SK-MEL-5 (cell line): ENCODE results near the gene SMIM12. TPM values are rescaled to one million over a fixed set of nuclear protein-coding genes. Genes with fewer than 3 reads are reported as not detected.

Source experiments
- DNase-seq: peaks from one replicate; pipeline ENCODE4 v3.0.0-alpha.2; 2016; ENCODE audit warnings: low read depth, low spot score
- in situ Hi-C: cut with HindIII; loops from 2 replicates; pipeline ENCODE4 v1.10.0; 2016; ENCODE audit warnings: low sequenced_read_pairs, high pct_unique_total_duplicates, low pct_unique_long_range_greater_than_20kb
- total RNA-seq: library from RNA; depleted of rRNA; stranded (reverse); fragments of >200 nt; shearing (Covaris generic); gene quantifications from 2 replicates; pipeline ENCODE4 v1.2.3, GENCODE V29; 2014

The SMIM12 gene
- total RNA-seq, 1 experiment from 2014 or later = 40.7 TPM

GRCh38 chr1:34884536-34884935 is 25.0 kb upstream of the SMIM12 start:
- DNase-seq = no peak
- in situ Hi-C loops = no loop called here

GRCh38 chr1:34879230-34879629 is 19.7 kb upstream of the SMIM12 start:
- in situ Hi-C loops = no loop called here
- no peak for DNase-seq

- in situ Hi-C loops = no loop called here
- no peak for DNase-seq
Measured at GRCh38 chr1:34876406-34876805, 16.9 kb upstream of the SMIM12 start.

- in situ Hi-C loops = no loop called here
- DNase-seq = no peak
Measured at GRCh38 chr1:34874296-34874952, 14.9 kb upstream of the SMIM12 start.

GRCh38 chr1:34872133-34872503 is 12.6 kb upstream of the SMIM12 start:
- DNase-seq = no peak
- in situ Hi-C loops = no loop called here

GRCh38 chr1:34871443-34872132 is 12.0 kb upstream of the SMIM12 start:
- in situ Hi-C loops = no loop called here
- no peak for DNase-seq

- in situ Hi-C loops = no loop called here
- no peak for DNase-seq
Measured at GRCh38 chr1:34870395-34870794, 10.8 kb upstream of the SMIM12 start.

GRCh38 chr1:34869760-34870159 is 10.2 kb upstream of the SMIM12 start:
- in situ Hi-C loops = no loop called here
- DNase-seq = no peak

GRCh38 chr1:34868230-34869049 is 8.9 kb upstream of the SMIM12 start:
- in situ Hi-C loops = no loop called here
- no peak for DNase-seq

- DNase-seq = no peak
- in situ Hi-C loops = no loop called here
Measured at GRCh38 chr1:34867415-34867814, 7.9 kb upstream of the SMIM12 start.

GRCh38 chr1:34866762-34867109 is 7.2 kb upstream of the SMIM12 start:
- DNase-seq = no peak
- in situ Hi-C loops = no loop called here

- DNase-seq = peak; percentile 72
- in situ Hi-C loops = no loop called here
Measured at GRCh38 chr1:34865981-34866761, 6.6 kb upstream of the SMIM12 start.

- in situ Hi-C loops = no loop called here
- DNase-seq = no peak
Measured at GRCh38 chr1:34865573-34865972, 6.0 kb upstream of the SMIM12 start.

- no peak for DNase-seq
- in situ Hi-C loops = no loop called here
Measured at GRCh38 chr1:34864759-34865158, 5.2 kb upstream of the SMIM12 start.

GRCh38 chr1:34863501-34863900 is 4.0 kb upstream of the SMIM12 start:
- DNase-seq = no peak
- in situ Hi-C loops = no loop called here

GRCh38 chr1:34858901-34859445 is 576 bp downstream of the SMIM12 start:
- peak; percentile 17 for DNase-seq
- in situ Hi-C loops = no loop called here

GRCh38 chr1:34856697-34857096 is 2.9 kb downstream of the SMIM12 start:
- no peak for DNase-seq
- in situ Hi-C loops = no loop called here
